ENCODE data around the gene PPP1R1B.

DNA sequence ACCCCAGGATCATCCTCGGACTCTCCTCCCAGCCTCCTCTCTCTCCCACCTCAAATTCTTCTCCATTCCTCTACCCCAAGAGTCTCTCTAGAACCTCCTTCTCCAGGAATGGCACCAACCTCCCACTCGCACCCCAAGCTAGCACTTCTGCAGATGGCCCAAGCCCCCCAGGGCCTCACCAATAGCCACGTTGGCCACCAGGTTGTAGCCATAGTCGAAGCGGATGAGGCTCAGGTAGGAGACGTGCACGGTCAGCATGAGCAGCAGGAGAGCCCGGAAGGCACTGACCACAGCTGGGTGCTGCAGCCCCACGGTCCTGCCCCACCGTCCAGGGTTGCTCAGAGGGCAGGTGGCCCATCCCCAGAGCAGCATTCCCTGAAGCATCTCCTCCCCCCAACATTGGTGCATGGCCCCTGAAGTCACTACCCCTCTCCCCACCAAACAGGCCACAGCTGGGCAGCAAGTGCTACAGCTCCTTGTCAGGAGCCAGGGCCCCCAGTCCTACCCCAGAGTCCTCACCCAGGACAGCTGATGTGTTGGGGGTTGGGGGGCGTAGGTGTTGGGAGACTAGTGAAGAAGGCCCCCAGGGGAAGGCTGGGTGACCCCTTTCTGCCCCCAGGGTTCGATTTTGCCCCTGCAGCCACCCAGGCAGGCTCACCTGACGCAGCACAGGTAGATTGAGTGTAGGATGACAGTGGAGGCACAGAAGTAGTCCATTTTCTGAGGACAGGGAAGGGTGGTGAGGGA lies 46.8 kb downstream of the PPP1R1B start:
- TF ChIP-seq, protein P1, sequence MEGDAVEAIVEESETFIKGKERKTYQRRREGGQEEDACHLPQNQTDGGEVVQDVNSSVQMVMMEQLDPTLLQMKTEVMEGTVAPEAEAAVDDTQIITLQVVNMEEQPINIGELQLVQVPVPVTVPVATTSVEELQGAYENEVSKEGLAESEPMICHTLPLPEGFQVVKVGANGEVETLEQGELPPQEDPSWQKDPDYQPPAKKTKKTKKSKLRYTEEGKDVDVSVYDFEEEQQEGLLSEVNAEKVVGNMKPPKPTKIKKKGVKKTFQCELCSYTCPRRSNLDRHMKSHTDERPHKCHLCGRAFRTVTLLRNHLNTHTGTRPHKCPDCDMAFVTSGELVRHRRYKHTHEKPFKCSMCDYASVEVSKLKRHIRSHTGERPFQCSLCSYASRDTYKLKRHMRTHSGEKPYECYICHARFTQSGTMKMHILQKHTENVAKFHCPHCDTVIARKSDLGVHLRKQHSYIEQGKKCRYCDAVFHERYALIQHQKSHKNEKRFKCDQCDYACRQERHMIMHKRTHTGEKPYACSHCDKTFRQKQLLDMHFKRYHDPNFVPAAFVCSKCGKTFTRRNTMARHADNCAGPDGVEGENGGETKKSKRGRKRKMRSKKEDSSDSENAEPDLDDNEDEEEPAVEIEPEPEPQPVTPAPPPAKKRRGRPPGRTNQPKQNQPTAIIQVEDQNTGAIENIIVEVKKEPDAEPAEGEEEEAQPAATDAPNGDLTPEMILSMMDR (conservative IDR thresholded peaks at IDR 0.05) = no peak
- no peak for TF ChIP-seq EZH2 (IDR thresholded peaks at IDR 0.05; ENCODE audit: low read depth)

Measured in PC-9 (cell line).